GM19467 (cell line): ENCODE measurements around the gene RAB30.
"Not testable (repeated sequence)": the region's sequence is repeated elsewhere in the genome, so short reads cannot be mapped to it uniquely, and the experiment has no call there.

Source experiments
- ATAC-seq: cut with Tn5 transposase; IDR thresholded peaks from one replicate; pipeline ENCODE4 v1.9.1; 2021; ENCODE audit warnings: mild to moderate bottlenecking, moderate library complexity; ENCODE audit not compliant: unreplicated experiment

RAB30 gene

GRCh38 chr11:83011333-83012167, 60.1 kb downstream of the RAB30 start:
- no peak for ATAC-seq

- no peak for ATAC-seq
Observed at GRCh38 chr11:83009999-83010398, 61.7 kb downstream of the RAB30 start.

- ATAC-seq: not testable (repeated sequence)
Observed at GRCh38 chr11:83009136-83009535, 62.6 kb downstream of the RAB30 start.

GRCh38 chr11:83008581-83008923, 63.1 kb downstream of the RAB30 start:
- no peak for ATAC-seq

- peak; percentile 42 for ATAC-seq
Observed at GRCh38 chr11:83007909-83008580, 63.7 kb downstream of the RAB30 start.

GRCh38 chr11:83007477-83007876, 64.2 kb downstream of the RAB30 start:
- ATAC-seq: no peak

GRCh38 chr11:83006877-83007330, 64.8 kb downstream of the RAB30 start:
- peak; percentile 51 for ATAC-seq

GRCh38 chr11:83004746-83005556, 66.7 kb downstream of the RAB30 start:
- ATAC-seq: no peak

- no peak for ATAC-seq
Observed at GRCh38 chr11:83002522-83002921, 69.2 kb downstream of the RAB30 start.

GRCh38 chr11:83002053-83002452, 69.6 kb downstream of the RAB30 start:
- ATAC-seq: no peak

GRCh38 chr11:83000381-83000780, 71.3 kb downstream of the RAB30 start:
- ATAC-seq: no peak

- no peak for ATAC-seq
Observed at GRCh38 chr11:82999232-82999631, 72.5 kb downstream of the RAB30 start.

- no peak for ATAC-seq
Observed at GRCh38 chr11:82998697-82999096, 73.0 kb downstream of the RAB30 start.

- ATAC-seq: peak; percentile 86
Observed at GRCh38 chr11:82996966-82997606, 74.6 kb downstream of the RAB30 start.

GRCh38 chr11:82995754-82996398, 75.8 kb downstream of the RAB30 start:
- peak; percentile 39 for ATAC-seq

- no peak for ATAC-seq
Observed at GRCh38 chr11:82995235-82995634, 76.5 kb downstream of the RAB30 start.

- ATAC-seq: no peak
Observed at GRCh38 chr11:82994604-82995230, 77.0 kb downstream of the RAB30 start.

- no peak for ATAC-seq
Observed at GRCh38 chr11:82992223-82992622, 79.5 kb downstream of the RAB30 start.

- ATAC-seq: no peak
Observed at GRCh38 chr11:82989628-82990404, 81.9 kb downstream of the RAB30 start.
